GM23338 (cell line): ENCODE results near the gene COL4A1. TPM values are rescaled to one million over a fixed set of nuclear protein-coding genes. Genes with fewer than 3 reads are reported as not detected.

Experiments used
- ATAC-seq: fragments of 200-7000 bp; cut with Tn5 transposase; 3 replicates; pipeline ENCODE4 v1.9.1; 2020
- DNase-seq: peaks from one replicate; pipeline ENCODE4 v3.0.0-alpha.2; 2015; ENCODE audit warnings: low spot score
- H2AFZ ChIP-seq: fragments of 200-600 bp; sonication (generic); 2 replicates; pipeline ENCODE4 v1.8.0; 2016; ENCODE audit warnings: antibody characterized with exemption, mild to moderate bottlenecking, moderate library complexity
- H3F3A ChIP-seq: fragments of 200-600 bp; sonication (generic); replicated peaks from 2 replicates; pipeline ENCODE4 v1.8.0; 2017; ENCODE audit warnings: antibody characterized with exemption, mixed run types, low read depth
- H3K27ac ChIP-seq: fragments of 200-600 bp; sonication (generic); 2 replicates; pipeline ENCODE4 v1.6.1; 2016; ENCODE audit warnings: low read depth
- H3K27me3 ChIP-seq: fragments of 200-600 bp; sonication (generic); 2 replicates; pipeline ENCODE4 v1.8.0; 2016; ENCODE audit warnings: mild to moderate bottlenecking, mixed run types, moderate library complexity; ENCODE audit not compliant: insufficient read depth
- H3K36me3 ChIP-seq: fragments of 200-600 bp; sonication (generic); 2 replicates; pipeline ENCODE4 v1.8.0; 2016; ENCODE audit warnings: mild to moderate bottlenecking; ENCODE audit not compliant: insufficient read depth
- H3K4me1 ChIP-seq: fragments of 200-600 bp; sonication (generic); 2 replicates; pipeline ENCODE4 v1.8.0; 2016; ENCODE audit warnings: mild to moderate bottlenecking, moderate library complexity; ENCODE audit not compliant: insufficient read depth
- H3K4me2 ChIP-seq: fragments of 200-600 bp; sonication (generic); 2 replicates; pipeline ENCODE4 v1.7.1; 2017; ENCODE audit warnings: mixed run types
- H3K4me3 ChIP-seq: fragments of 200-600 bp; sonication (generic); 2 replicates; pipeline ENCODE4 v1.6.1; 2016; ENCODE audit warnings: mixed run types
- H3K79me2 ChIP-seq: fragments of 200-600 bp; sonication (generic); replicated peaks from 2 replicates; pipeline ENCODE4 v1.8.0; 2017; ENCODE audit warnings: mild to moderate bottlenecking; ENCODE audit not compliant: insufficient read depth
- H3K9me2 ChIP-seq: fragments of 200-600 bp; sonication (generic); 2 replicates; pipeline ENCODE4 v1.8.0; 2017; ENCODE audit not compliant: insufficient read depth
- H4K20me1 ChIP-seq: fragments of 200-600 bp; sonication (generic); replicated peaks from 2 replicates; pipeline ENCODE4 v1.8.0; 2017; ENCODE audit warnings: mild to moderate bottlenecking; ENCODE audit not compliant: insufficient read depth
- H3K27ac Mint-ChIP-seq: 2 replicates; pipeline ENCODE4 v1.8.0; 2020; ENCODE audit warnings: inconsistent platforms, mild to moderate bottlenecking, moderate library complexity, mixed read lengths
- H3K27me3 Mint-ChIP-seq: 3 replicates; pipeline ENCODE4 v1.8.0; 2022; ENCODE audit warnings: low read depth, mild to moderate bottlenecking, moderate library complexity, mixed read lengths, inconsistent platforms; ENCODE audit not compliant: insufficient read depth, poor library complexity
- H3K36me3 Mint-ChIP-seq: 3 replicates; pipeline ENCODE4 v1.8.0; 2021; ENCODE audit warnings: low read depth, mild to moderate bottlenecking, inconsistent platforms, moderate library complexity, mixed read lengths
- H3K4me1 Mint-ChIP-seq: 3 replicates; pipeline ENCODE4 v1.8.0; 2020; ENCODE audit warnings: mild to moderate bottlenecking, inconsistent platforms, mixed read lengths
- H3K4me3 Mint-ChIP-seq: 3 replicates; pipeline ENCODE4 v1.8.0; 2021; ENCODE audit warnings: moderate library complexity, mild to moderate bottlenecking, inconsistent platforms, mixed read lengths
- H3K9me3 Mint-ChIP-seq: 3 replicates; pipeline ENCODE4 v1.8.0; 2020; ENCODE audit warnings: moderate library complexity, mild to moderate bottlenecking, inconsistent platforms, mixed read lengths
- CREB1 ChIP-seq: fragments of 250-450 bp; sonication (Bioruptor Pico); IDR thresholded peaks from 2 replicates; pipeline ENCODE4 v1.5.0; 2020; ENCODE audit warnings: low read depth, mild to moderate bottlenecking, moderate library complexity
- CTCF ChIP-seq, 2 experiments: fragments of 200-600 bp in 1 of 2; sonication (generic) in 1 of 2; conservative IDR thresholded peaks; 2 replicates each; pipeline versions ENCODE4 v1.5.1 to v1.6.1; 2016 to 2017; ENCODE audit warnings: antibody characterized with exemption in 2 of 2, low read depth in 2 of 2, mild to moderate bottlenecking in 2 of 2, moderate library complexity in 1 of 2
- EZH2 ChIP-seq: fragments of 200-600 bp; sonication (generic); IDR thresholded peaks from one replicate; pipeline ENCODE4 v1.8.0; 2017; ENCODE audit warnings: antibody characterized with exemption, mild to moderate bottlenecking, low read depth; ENCODE audit not compliant: unreplicated experiment
- EZH2phosphoT487 ChIP-seq: fragments of 200-600 bp; sonication (generic); IDR thresholded peaks from one replicate; pipeline ENCODE4 v1.8.1; 2018; ENCODE audit warnings: antibody characterized with exemption; ENCODE audit not compliant: unreplicated experiment
- JUNB ChIP-seq: IDR thresholded peaks from one replicate; pipeline ENCODE4 v1.6.1; 2016; ENCODE audit warnings: antibody characterized with exemption; ENCODE audit not compliant: unreplicated experiment
- NANOG ChIP-seq: IDR thresholded peaks from 2 replicates; pipeline ENCODE4 v1.6.1; 2016; ENCODE audit warnings: antibody characterized with exemption, borderline replicate concordance
- POLR2AphosphoS5 ChIP-seq: IDR thresholded peaks from 2 replicates; pipeline ENCODE4 v1.6.1; 2016; ENCODE audit warnings: antibody characterized with exemption, low read depth
- REST ChIP-seq: IDR thresholded peaks from one replicate; pipeline ENCODE4 v1.6.1; 2018; ENCODE audit warnings: antibody characterized with exemption; ENCODE audit not compliant: unreplicated experiment
- STAT1 ChIP-seq: IDR thresholded peaks from one replicate; pipeline ENCODE4 v1.6.1; 2016; ENCODE audit warnings: antibody characterized with exemption; ENCODE audit not compliant: unreplicated experiment
- ZNF114 ChIP-seq: fragments of 250-450 bp; sonication (Bioruptor Pico); IDR thresholded peaks from 2 replicates; pipeline ENCODE4 v1.5.0; 2020; ENCODE audit warnings: mild to moderate bottlenecking, moderate library complexity
- ZNF331 ChIP-seq: fragments of 250-450 bp; sonication (Bioruptor Pico); IDR thresholded peaks from 2 replicates; pipeline ENCODE4 v1.5.0; 2020; ENCODE audit warnings: low read depth, mild to moderate bottlenecking, moderate library complexity
- polyA plus RNA-seq: library from polyadenylated mRNA; unstranded; fragments of >200 nt; fragmentation: Nextera tagmentation; extraction: Ambion mirVana; gene quantifications from 2 replicates; pipeline ENCODE4 v1.2.1, GENCODE V29; 2016
- total RNA-seq: library from RNA; depleted of rRNA; stranded (reverse); fragments of >200 nt; shearing (Covaris generic); gene quantifications from 2 replicates; pipeline ENCODE4 v1.2.3, GENCODE V29; 2014
- TF ChIP-seq, protein P1 (sequence below): IDR thresholded peaks from 2 replicates; pipeline ENCODE4 v1.6.1; 2016; ENCODE audit warnings: antibody characterized with exemption
- TF ChIP-seq, protein P2 (sequence below): fragments of 250-450 bp; sonication (Bioruptor Pico); IDR thresholded peaks from 2 replicates; pipeline ENCODE4 v1.5.0; 2020; ENCODE audit warnings: mild to moderate bottlenecking, moderate library complexity

Gene COL4A1
- total and polyA plus RNA-seq, 2 experiments from 2014 or later: 39.1 to 110 TPM

DNA sequence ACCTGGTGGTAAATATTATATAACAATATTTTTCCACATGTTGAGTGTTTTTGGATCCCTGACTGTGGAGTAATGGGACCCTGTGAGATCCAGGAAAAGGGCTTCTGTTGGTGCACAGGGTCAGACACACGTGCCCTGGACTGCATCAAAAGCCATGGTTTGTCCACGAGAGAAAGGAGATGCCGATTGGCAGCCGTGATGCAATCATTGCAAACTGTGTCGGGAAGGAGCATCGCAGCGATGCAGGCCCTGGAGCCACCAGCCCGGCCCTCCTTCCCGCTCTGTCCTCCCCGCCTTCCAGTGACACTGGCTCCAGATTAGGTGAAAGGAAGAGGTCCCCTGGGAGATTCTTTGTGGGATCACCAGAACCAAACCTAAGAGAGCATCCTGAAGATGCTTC is 9.2 kb upstream of the COL4A1 start:
- peaks cover 50% of the 10 kb centered on the region for H3K79me2 ChIP-seq
- H3K4me2 ChIP-seq: no peak overlapping the region
- H3K36me3 Mint-ChIP-seq: peaks cover 6% of the 10 kb centered on the region
- H3K4me3 ChIP-seq: no peak overlapping the region
- ATAC-seq: no peak
- no peaks in the 10 kb centered on the region for H3K9me3 Mint-ChIP-seq
- no peak for TF ChIP-seq ZNF331
- TF ChIP-seq NANOG: no peak
- TF ChIP-seq REST: no peak
- TF ChIP-seq JUNB: no peak
- TF ChIP-seq STAT1: no peak
- no peak for TF ChIP-seq EZH2phosphoT487
- TF ChIP-seq, protein P1, sequence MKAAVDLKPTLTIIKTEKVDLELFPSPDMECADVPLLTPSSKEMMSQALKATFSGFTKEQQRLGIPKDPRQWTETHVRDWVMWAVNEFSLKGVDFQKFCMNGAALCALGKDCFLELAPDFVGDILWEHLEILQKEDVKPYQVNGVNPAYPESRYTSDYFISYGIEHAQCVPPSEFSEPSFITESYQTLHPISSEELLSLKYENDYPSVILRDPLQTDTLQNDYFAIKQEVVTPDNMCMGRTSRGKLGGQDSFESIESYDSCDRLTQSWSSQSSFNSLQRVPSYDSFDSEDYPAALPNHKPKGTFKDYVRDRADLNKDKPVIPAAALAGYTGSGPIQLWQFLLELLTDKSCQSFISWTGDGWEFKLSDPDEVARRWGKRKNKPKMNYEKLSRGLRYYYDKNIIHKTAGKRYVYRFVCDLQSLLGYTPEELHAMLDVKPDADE: no peak
- no peak for TF ChIP-seq CREB1
- no peak for TF ChIP-seq CTCF (conservative IDR thresholded peaks at IDR 0.05; ENCODE audit: low read depth in 2 of 2)
- TF ChIP-seq EZH2: no peak
- TF ChIP-seq POLR2AphosphoS5: no peak
- TF ChIP-seq, protein P2, sequence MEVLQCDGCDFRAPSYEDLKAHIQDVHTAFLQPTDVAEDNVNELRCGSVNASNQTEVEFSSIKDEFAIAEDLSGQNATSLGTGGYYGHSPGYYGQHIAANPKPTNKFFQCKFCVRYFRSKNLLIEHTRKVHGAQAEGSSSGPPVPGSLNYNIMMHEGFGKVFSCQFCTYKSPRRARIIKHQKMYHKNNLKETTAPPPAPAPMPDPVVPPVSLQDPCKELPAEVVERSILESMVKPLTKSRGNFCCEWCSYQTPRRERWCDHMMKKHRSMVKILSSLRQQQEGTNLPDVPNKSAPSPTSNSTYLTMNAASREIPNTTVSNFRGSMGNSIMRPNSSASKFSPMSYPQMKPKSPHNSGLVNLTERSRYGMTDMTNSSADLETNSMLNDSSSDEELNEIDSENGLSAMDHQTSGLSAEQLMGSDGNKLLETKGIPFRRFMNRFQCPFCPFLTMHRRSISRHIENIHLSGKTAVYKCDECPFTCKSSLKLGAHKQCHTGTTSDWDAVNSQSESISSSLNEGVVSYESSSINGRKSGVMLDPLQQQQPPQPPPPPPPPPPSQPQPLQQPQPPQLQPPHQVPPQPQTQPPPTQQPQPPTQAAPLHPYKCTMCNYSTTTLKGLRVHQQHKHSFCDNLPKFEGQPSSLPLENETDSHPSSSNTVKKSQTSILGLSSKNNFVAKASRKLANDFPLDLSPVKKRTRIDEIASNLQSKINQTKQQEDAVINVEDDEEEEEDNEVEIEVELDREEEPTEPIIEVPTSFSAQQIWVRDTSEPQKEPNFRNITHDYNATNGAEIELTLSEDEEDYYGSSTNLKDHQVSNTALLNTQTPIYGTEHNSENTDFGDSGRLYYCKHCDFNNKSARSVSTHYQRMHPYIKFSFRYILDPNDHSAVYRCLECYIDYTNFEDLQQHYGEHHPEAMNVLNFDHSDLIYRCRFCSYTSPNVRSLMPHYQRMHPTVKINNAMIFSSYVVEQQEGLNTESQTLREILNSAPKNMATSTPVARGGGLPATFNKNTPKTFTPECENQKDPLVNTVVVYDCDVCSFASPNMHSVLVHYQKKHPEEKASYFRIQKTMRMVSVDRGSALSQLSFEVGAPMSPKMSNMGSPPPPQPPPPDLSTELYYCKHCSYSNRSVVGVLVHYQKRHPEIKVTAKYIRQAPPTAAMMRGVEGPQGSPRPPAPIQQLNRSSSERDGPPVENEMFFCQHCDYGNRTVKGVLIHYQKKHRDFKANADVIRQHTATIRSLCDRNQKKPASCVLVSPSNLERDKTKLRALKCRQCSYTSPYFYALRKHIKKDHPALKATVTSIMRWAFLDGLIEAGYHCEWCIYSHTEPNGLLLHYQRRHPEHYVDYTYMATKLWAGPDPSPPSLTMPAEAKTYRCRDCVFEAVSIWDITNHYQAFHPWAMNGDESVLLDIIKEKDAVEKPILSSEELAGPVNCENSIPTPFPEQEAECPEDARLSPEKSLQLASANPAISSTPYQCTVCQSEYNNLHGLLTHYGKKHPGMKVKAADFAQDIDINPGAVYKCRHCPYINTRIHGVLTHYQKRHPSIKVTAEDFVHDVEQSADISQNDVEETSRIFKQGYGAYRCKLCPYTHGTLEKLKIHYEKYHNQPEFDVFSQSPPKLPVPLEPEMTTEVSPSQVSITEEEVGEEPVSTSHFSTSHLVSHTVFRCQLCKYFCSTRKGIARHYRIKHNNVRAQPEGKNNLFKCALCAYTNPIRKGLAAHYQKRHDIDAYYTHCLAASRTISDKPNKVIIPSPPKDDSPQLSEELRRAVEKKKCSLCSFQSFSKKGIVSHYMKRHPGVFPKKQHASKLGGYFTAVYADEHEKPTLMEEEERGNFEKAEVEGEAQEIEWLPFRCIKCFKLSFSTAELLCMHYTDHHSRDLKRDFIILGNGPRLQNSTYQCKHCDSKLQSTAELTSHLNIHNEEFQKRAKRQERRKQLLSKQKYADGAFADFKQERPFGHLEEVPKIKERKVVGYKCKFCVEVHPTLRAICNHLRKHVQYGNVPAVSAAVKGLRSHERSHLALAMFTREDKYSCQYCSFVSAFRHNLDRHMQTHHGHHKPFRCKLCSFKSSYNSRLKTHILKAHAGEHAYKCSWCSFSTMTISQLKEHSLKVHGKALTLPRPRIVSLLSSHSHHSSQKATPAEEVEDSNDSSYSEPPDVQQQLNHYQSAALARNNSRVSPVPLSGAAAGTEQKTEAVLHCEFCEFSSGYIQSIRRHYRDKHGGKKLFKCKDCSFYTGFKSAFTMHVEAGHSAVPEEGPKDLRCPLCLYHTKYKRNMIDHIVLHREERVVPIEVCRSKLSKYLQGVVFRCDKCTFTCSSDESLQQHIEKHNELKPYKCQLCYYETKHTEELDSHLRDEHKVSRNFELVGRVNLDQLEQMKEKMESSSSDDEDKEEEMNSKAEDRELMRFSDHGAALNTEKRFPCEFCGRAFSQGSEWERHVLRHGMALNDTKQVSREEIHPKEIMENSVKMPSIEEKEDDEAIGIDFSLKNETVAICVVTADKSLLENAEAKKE (CRISPR knock-in tag): no peak
- no peak for TF ChIP-seq ZNF114 (CRISPR knock-in tag)
- H3K27me3 ChIP-seq: no peaks in the 10 kb centered on the region
- 0 out of 2 replicates have a peak overlapping the region, but pooled peaks have one; percentile 45 for H3K27ac ChIP-seq
- H3K27me3 Mint-ChIP-seq: peaks cover 13% of the 10 kb centered on the region
- no peaks in the 10 kb centered on the region for H3F3A ChIP-seq
- H3K36me3 ChIP-seq: peaks cover under 1% of the 10 kb centered on the region; the same call in 1 of the 2 replicates
- DNase-seq: no peak
- no peak overlapping the region for H3K4me3 Mint-ChIP-seq
- peaks cover 7% of the 10 kb centered on the region for H3K4me1 ChIP-seq
- H4K20me1 ChIP-seq: peaks cover 5% of the 10 kb centered on the region
- peaks cover 29% of the 10 kb centered on the region for H3K4me1 Mint-ChIP-seq
- H2AFZ ChIP-seq: no peak overlapping the region
- no peaks in the 10 kb centered on the region for H3K9me2 ChIP-seq
- no peak overlapping the region for H3K27ac Mint-ChIP-seq
